ENCODE measurements around the gene CORO6.

DNA sequence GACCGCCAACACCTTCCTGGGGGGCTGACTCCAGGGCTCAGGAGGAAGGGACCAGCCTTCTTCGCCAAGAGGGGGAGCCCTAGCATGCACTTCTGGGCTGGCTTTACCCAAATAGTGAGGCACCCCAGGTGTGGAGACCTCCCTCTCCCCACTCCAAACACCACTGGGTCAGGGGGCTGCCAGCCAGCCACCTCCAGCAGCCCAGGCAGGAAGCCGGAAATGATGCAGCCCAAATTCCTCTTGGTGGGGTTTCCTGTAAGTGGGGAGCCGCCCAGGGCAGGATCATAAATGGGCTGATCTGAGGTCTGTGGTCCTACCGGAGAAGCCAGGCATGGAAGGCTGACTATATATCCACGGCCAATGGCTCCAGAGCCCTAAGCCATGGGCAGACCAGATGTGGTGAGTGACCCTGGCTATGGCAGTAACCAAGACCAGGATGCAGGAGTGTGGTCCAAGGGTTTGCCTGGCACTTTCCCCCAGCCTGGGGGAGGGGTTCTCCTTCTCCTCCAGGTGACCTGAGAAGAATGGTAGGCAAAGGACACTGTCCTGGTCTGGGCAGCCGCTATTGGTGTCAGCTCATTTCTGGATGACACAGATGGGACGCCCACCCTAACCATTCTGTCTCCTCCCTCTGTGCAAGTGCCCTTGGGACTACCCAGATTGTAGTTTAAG is 37.5 kb downstream of the CORO6 start:
- no peak for TF ChIP-seq POLR2AphosphoS5 (IDR thresholded peaks at IDR 0.05; ENCODE audit: low read depth, low read length)
- TF ChIP-seq POLR2A (IDR thresholded peaks at IDR 0.05; ENCODE audit: low read depth, low read length): no peak
- TF ChIP-seq POU2F2 (IDR thresholded peaks at IDR 0.05; ENCODE audit: low read depth, low read length): no peak
- no peak for TF ChIP-seq TAF1 (IDR thresholded peaks at IDR 0.05; ENCODE audit: low read depth, low read length)
- TF ChIP-seq SPI1 (IDR thresholded peaks at IDR 0.05; ENCODE audit: low read depth, low read length): no peak
